IPS-18a (cell line): Measurements from ENCODE around the gene DCLK2.

Experiments
- H3K27ac ChIP-seq: one replicate; pipeline ENCODE4 v1.5.1; 2013; ENCODE audit warnings: low read length
- H3K27me3 ChIP-seq: one replicate; pipeline ENCODE4 v1.6.1; 2013; ENCODE audit warnings: mild to moderate bottlenecking, low read length; ENCODE audit not compliant: control insufficient read depth, insufficient read depth
- H3K36me3 ChIP-seq: one replicate; pipeline ENCODE4 v1.6.1; 2013; ENCODE audit warnings: low read depth, low read length; ENCODE audit not compliant: control insufficient read depth
- H3K4me1 ChIP-seq: one replicate; pipeline ENCODE4 v1.6.1; 2013; ENCODE audit warnings: low read depth, low read length; ENCODE audit not compliant: control insufficient read depth
- H3K4me3 ChIP-seq: one replicate; pipeline ENCODE4 v1.5.1; 2013; ENCODE audit warnings: low read length
- H3K9ac ChIP-seq: one replicate; pipeline ENCODE4 v1.6.1; 2013; ENCODE audit warnings: mild to moderate bottlenecking, low read length, moderate library complexity
- H3K9me3 ChIP-seq: one replicate; pipeline ENCODE4 v1.6.1; 2013; ENCODE audit warnings: low read depth, low read length; ENCODE audit not compliant: control insufficient read depth

DCLK2 gene

GRCh38 chr4:150049682-150050081 is 28.6 kb upstream of the DCLK2 start:
- Histone ChIP-seq H3K27ac (no peak overlapping the region), H3K9ac (no peak overlapping the region), H3K4me3 (no peak overlapping the region), H3K9me3 (no peaks in the 10 kb centered on the region), H3K36me3 (no peaks in the 10 kb centered on the region), H3K27me3 (no peaks in the 10 kb centered on the region), H3K4me1 (peaks cover 11% of the 10 kb centered on the region)

- Histone ChIP-seq H3K27ac (no peak overlapping the region), H3K36me3 (no peaks in the 10 kb centered on the region), H3K4me3 (no peak overlapping the region), H3K4me1 (peaks cover 11% of the 10 kb centered on the region), H3K27me3 (no peaks in the 10 kb centered on the region), H3K9ac (no peak overlapping the region), H3K9me3 (no peaks in the 10 kb centered on the region)
Measured at GRCh38 chr4:150050566-150050965, 27.7 kb upstream of the DCLK2 start.

- no peak overlapping the region for H3K4me3 ChIP-seq
- H3K9ac ChIP-seq: no peak overlapping the region
- no peaks in the 10 kb centered on the region for H3K27me3 ChIP-seq
- no peaks in the 10 kb centered on the region for H3K36me3 ChIP-seq
- peaks cover 11% of the 10 kb centered on the region for H3K4me1 ChIP-seq
- H3K27ac ChIP-seq: no peak overlapping the region
- no peaks in the 10 kb centered on the region for H3K9me3 ChIP-seq
Measured at GRCh38 chr4:150051111-150051510, 27.1 kb upstream of the DCLK2 start.

- Histone ChIP-seq H3K9ac (no peak overlapping the region), H3K4me3 (no peak overlapping the region), H3K4me1 (no peaks in the 10 kb centered on the region), H3K36me3 (no peaks in the 10 kb centered on the region), H3K27me3 (no peaks in the 10 kb centered on the region), H3K27ac (no peak overlapping the region), H3K9me3 (no peaks in the 10 kb centered on the region)
Measured at GRCh38 chr4:150055467-150055866, 22.8 kb upstream of the DCLK2 start.

- no peaks in the 10 kb centered on the region for H3K36me3 ChIP-seq
- H3K27me3 ChIP-seq: no peaks in the 10 kb centered on the region
- no peak overlapping the region for H3K4me3 ChIP-seq
- no peaks in the 10 kb centered on the region for H3K9me3 ChIP-seq
- no peak overlapping the region for H3K9ac ChIP-seq
- no peak overlapping the region for H3K27ac ChIP-seq
- H3K4me1 ChIP-seq: no peaks in the 10 kb centered on the region
Measured at GRCh38 chr4:150056569-150056968, 21.7 kb upstream of the DCLK2 start.

- H3K4me3 ChIP-seq: no peak overlapping the region
- H3K4me1 ChIP-seq: no peaks in the 10 kb centered on the region
- no peaks in the 10 kb centered on the region for H3K9me3 ChIP-seq
- no peak overlapping the region for H3K9ac ChIP-seq
- no peaks in the 10 kb centered on the region for H3K36me3 ChIP-seq
- H3K27me3 ChIP-seq: no peaks in the 10 kb centered on the region
- no peak overlapping the region for H3K27ac ChIP-seq
Measured at GRCh38 chr4:150061086-150061776, 17.0 kb upstream of the DCLK2 start.

- Histone ChIP-seq H3K27me3 (no peaks in the 10 kb centered on the region), H3K9me3 (no peaks in the 10 kb centered on the region), H3K4me1 (no peaks in the 10 kb centered on the region), H3K4me3 (no peak overlapping the region), H3K27ac (no peak overlapping the region), H3K36me3 (no peaks in the 10 kb centered on the region), H3K9ac (no peak overlapping the region)
Measured at GRCh38 chr4:150063128-150063527, 15.1 kb upstream of the DCLK2 start.

- Histone ChIP-seq H3K27me3 (no peaks in the 10 kb centered on the region), H3K4me3 (no peak overlapping the region), H3K9ac (no peak overlapping the region), H3K4me1 (no peaks in the 10 kb centered on the region), H3K9me3 (no peaks in the 10 kb centered on the region), H3K27ac (no peak overlapping the region), H3K36me3 (no peaks in the 10 kb centered on the region)
Measured at GRCh38 chr4:150065740-150066139, 12.5 kb upstream of the DCLK2 start.

- no peaks in the 10 kb centered on the region for H3K36me3 ChIP-seq
- H3K4me3 ChIP-seq: no peak overlapping the region
- no peaks in the 10 kb centered on the region for H3K27me3 ChIP-seq
- H3K9me3 ChIP-seq: no peaks in the 10 kb centered on the region
- no peak overlapping the region for H3K9ac ChIP-seq
- no peak overlapping the region for H3K27ac ChIP-seq
- H3K4me1 ChIP-seq: no peaks in the 10 kb centered on the region
Measured at GRCh38 chr4:150067859-150068258, 10.4 kb upstream of the DCLK2 start.

- Histone ChIP-seq H3K36me3 (no peaks in the 10 kb centered on the region), H3K9me3 (no peaks in the 10 kb centered on the region), H3K27me3 (no peaks in the 10 kb centered on the region), H3K9ac (no peak overlapping the region), H3K27ac (no peak overlapping the region), H3K4me1 (no peaks in the 10 kb centered on the region), H3K4me3 (no peak overlapping the region)
Measured at GRCh38 chr4:150068300-150068960, 9.8 kb upstream of the DCLK2 start.

- Histone ChIP-seq H3K4me1 (no peaks in the 10 kb centered on the region), H3K4me3 (no peak overlapping the region), H3K9ac (no peak overlapping the region), H3K36me3 (no peaks in the 10 kb centered on the region), H3K27me3 (no peaks in the 10 kb centered on the region), H3K27ac (no peak overlapping the region), H3K9me3 (no peaks in the 10 kb centered on the region)
Measured at GRCh38 chr4:150069353-150069752, 8.9 kb upstream of the DCLK2 start.
